ENCODE results near the gene SLC30A2. TPM values are rescaled to one million over a fixed set of nuclear protein-coding genes. Genes with fewer than 3 reads are reported as not detected.

SLC30A2 gene
- total and polyA plus RNA-seq, 9 of the 15 experiments (the other 6 are each of a cell fraction or from before 2014, with no cell fraction given): 0.01 to 0.18 (median 0.06) TPM; not detected in 3

GRCh38 chr1:26035959-26036755, 9.8 kb downstream of the SLC30A2 start (continued):
- TF ChIP-seq ZNF277 (CRISPR knock-in tag; IDR thresholded peaks at IDR 0.05; ENCODE audit: borderline replicate concordance) (no peak), ZBED1 (IDR thresholded peaks at IDR 0.05) (no peak), TEAD4 (IDR thresholded peaks at IDR 0.05; ENCODE audit: low read length) (no peak), TEAD4 (CRISPR knock-in tag; IDR thresholded peaks at IDR 0.05; ENCODE audit: borderline replicate concordance) (no peak), BDP1 (IDR thresholded peaks at IDR 0.05; ENCODE audit: insufficient read depth, insufficient read length) (no peak), ARID3B (CRISPR knock-in tag; IDR thresholded peaks at IDR 0.05; ENCODE audit: borderline replicate concordance) (no peak; the same call in 1 of the 2 replicates), HDAC6 (IDR thresholded peaks at IDR 0.05; ENCODE audit: low read depth, low read length) (no peak), SMC3 (conservative IDR thresholded peaks at IDR 0.05; ENCODE audit: insufficient read depth, low read depth, low read length) (peak; percentile 94), SMAD2 (IDR thresholded peaks at IDR 0.05; ENCODE audit: low read depth, low read length) (no peak)
